NCI-H187 treated with DMSO at 0.1 percent for 48 hours (cell line): ENCODE results near the gene RALGDS.
"Not testable (repeated sequence)": the region's sequence is repeated elsewhere in the genome, so short reads cannot be mapped to it uniquely, and the experiment has no call there.

Source experiments
- DNase-seq: peaks from one replicate; lab custom pipeline; 2025; lab: John Stamatoyannopoulos, UW

RALGDS gene

DNA sequence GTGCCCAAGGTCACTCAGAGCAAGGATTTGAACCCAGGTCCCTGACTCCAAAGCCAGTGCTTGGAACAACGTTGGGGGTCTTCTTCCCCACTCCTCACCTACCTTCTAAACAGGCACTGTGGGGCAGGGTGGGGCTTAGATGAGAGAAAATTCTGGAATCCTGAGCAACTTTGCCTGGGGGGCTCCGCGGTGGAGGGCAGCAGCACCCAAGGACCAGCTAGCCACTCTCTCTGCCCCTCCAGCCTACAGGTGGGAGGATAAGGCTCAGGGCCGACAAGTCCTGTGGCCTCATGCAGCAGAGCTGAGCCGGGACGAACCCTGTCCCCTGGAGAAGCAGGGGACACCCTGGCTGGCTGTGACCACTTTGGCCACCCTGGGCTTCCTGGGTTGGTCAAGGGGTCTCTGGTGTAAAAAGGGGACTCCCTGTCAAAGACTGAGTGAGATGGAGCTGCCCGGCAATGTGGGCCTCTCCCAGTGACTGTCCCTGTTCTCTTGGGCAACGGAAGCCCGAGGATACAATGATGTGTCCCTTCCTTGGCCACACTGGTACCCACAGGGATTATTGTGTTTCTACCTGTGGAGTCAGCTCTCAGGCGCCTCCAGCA, 32.8 kb downstream of the RALGDS start:
- no peak for DNase-seq

GRCh38 chr9:133087429-133088145, 33.5 kb downstream of the RALGDS start:
- DNase-seq, result no peak

- DNase-seq, result no peak
Observed at GRCh38 chr9:133086894-133087293, 34.1 kb downstream of the RALGDS start.

DNA sequence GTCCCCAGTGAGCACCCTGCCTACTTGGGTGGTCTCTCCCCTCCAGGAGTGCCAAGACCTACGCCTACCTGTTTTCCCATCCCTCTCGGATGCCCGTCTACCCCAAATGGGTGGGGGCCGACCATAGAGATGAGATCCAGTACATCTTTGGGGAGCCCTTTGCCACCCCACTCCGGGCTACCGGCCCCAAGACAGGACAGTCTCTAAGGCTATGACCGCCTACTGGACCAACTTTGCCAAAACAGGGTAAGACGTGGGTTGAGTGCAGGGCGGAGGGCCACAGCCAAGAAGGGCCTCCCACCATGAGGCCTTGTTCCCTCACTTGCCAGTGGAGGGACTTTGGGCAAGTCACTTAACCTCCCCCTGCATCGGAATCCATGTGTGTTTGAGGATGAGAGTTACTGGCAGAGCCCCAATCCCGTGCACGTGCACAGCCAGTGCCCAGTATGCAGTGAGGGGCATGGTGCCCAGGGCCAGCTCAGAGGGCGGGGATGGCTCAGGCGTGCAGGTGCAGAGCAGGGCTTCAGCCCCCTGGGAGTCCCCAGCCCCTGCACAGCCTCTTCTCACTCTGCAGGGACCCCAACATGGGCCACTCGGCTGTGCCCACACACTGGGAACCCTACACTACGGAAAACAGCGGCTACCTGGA, 34.7 kb downstream of the RALGDS start:
- not testable (repeated sequence) for DNase-seq

DNA sequence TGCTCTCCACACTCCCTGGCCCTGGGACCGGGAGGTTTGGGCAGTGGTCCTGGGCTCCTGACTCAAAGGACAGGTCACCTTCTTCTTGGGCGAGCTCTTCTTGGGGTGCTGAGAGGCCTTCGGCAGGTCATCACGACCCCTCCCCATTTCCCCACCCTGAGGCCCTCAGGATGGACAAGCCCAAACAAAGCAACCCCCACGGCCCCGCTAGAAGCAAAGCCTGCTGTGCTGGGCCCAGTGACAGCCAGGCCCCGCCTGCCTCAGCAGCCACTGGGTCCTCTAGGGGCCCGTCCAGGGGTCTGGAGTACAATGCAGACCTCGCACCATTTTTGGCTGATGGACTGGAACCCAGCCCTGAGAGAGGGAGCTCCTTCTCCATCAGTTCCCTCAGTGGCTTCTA, 37.4 kb downstream of the RALGDS start:
- DNase-seq, result not testable (repeated sequence)

GRCh38 chr9:133081957-133082644, 38.9 kb downstream of the RALGDS start:
- not testable (repeated sequence) for DNase-seq

- DNase-seq, result not testable (repeated sequence)
Observed at GRCh38 chr9:133080786-133081779, 40.0 kb downstream of the RALGDS start.

DNA sequence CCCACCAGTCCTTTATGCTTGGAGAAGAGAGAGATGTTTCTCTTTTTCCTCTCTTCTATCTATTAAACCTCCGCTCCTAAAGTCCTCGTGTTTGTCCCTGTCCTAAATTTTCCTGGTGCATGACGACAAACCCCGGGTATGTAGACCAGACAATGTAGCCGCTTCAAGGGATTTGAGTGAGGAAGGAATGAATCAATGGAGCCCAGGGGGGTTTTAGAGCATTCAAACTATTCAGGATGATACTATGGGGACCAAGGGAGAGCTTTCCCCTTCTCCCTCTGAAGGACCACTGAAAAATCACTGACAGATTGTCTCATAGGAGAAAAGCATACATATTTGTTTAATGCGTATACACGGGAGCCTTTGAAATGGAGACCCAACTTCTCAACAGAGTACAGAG, 40.9 kb downstream of the RALGDS start:
- no peak for DNase-seq

- no peak for DNase-seq
Observed at GRCh38 chr9:133078486-133078885, 42.6 kb downstream of the RALGDS start.

DNA sequence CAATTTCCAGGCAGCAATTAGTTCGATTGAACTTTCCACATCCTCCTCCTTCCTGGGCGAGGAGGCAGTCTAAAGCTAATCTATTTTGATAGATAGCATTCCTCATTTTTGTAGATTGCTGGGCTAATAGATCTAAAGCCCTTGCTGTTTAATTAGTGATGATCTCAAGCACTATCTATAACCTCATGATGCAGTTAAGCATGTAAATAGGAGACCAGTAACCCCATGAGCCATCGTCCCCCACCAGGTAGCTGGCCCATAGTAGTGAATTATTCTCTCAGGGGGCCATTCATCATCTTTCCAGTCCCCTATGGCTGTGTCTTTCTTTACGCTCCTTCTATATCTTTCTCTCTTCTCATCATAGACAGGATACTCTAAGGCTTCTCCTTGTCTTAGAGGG, 44.3 kb downstream of the RALGDS start:
- DNase-seq, result no peak

- DNase-seq, result no peak
Observed at GRCh38 chr9:133075925-133076630, 45.0 kb downstream of the RALGDS start.

DNA sequence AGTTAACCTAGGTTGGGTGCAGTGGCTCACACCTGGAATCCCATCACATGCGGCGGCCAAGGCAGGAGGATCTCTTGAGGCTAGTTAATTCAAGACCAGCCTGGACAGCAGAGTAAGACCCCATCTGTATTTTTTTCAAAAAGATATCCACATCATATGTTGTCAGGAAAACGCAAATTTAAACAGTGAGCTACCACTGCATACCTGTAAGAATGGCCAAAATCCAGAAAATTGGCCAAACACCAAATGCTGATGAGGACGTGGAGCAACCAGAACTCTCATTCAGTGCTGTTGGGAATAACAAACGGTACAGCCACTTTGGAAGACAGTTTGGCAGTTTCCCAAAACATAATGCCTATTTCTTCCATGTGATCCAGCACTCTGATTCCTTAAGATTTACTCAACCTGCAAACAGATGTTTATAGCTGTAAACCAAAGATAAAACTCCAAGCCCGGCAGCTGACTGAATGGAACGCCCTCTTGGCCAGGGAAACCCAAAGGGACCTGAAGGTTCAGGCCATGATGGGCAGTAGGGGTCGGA, 46.9 kb downstream of the RALGDS start:
- DNase-seq, result no peak

GRCh38 chr9:133073086-133074014, 47.7 kb downstream of the RALGDS start:
- no peak for DNase-seq

DNA sequence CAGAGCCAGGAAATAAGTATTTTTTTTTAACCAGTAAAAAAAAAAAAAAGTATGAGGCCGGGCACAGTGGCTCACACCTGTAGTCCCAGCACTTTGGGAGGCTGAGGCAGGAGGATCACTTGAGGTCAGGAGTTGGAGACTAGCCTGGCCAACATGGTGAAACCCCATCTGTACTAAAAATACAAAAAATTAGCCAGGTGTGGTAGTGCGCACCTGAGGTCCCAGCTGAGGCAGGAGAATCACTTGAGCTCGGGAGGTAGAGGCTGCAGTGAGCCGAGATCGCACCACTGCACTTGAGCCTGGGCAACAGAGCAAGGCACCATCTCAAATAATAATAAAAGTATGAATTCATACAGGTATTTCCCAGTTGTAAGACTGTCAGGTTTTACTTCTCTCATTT, 48.8 kb downstream of the RALGDS start:
- DNase-seq, result not testable (repeated sequence)

DNA sequence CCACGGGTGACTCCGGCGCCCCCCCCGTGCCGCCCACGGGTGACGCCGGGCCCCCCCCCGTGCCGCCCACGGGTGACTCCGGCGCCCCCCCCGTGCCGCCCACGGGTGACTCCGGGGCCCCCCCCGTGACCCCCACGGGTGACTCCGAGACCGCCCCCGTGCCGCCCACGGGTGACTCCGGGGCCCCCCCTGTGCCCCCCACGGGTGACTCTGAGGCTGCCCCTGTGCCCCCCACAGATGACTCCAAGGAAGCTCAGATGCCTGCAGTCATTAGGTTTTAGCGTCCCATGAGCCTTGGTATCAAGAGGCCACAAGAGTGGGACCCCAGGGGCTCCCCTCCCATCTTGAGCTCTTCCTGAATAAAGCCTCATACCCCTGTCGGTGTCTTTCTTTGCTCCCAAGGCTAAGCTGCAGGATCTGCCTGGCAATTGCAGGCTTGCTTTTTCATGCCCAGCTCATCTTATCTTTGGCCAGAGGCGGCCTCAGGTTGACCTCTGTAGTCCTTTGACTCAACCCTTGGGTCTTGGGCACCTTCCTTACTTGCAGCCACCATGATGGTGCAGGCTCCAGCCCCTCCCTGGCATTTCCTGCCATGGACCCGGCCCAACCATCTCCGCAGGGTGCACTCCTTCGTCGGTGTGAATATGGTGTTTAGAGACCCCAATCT, 49.4 kb downstream of the RALGDS start:
- DNase-seq, result no peak

DNA sequence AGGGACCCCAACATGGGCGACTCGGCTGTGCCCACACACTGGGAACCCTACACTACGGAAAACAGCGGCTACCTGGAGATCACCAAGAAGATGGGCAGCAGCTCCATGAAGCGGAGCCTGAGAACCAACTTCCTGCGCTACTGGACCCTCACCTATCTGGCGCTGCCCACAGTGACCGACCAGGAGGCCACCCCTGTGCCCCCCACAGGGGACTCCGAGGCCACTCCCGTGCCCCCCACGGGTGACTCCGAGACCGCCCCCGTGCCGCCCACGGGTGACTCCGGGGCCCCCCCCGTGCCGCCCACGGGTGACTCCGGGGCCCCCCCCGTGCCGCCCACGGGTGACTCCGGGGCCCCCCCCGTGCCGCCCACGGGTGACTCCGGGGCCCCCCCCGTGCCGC, 50.1 kb downstream of the RALGDS start:
- not testable (repeated sequence) for DNase-seq

DNA sequence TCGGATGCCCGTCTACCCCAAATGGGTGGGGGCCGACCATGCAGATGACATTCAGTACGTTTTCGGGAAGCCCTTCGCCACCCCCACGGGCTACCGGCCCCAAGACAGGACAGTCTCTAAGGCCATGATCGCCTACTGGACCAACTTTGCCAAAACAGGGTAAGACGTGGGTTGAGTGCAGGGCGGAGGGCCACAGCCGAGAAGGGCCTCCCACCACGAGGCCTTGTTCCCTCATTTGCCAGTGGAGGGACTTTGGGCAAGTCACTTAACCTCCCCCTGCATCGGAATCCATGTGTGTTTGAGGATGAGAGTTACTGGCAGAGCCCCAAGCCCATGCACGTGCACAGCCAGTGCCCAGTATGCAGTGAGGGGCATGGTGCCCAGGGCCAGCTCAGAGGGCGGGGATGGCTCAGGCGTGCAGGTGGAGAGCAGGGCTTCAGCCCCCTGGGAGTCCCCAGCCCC, 50.5 kb downstream of the RALGDS start:
- DNase-seq, result not testable (repeated sequence)

DNA sequence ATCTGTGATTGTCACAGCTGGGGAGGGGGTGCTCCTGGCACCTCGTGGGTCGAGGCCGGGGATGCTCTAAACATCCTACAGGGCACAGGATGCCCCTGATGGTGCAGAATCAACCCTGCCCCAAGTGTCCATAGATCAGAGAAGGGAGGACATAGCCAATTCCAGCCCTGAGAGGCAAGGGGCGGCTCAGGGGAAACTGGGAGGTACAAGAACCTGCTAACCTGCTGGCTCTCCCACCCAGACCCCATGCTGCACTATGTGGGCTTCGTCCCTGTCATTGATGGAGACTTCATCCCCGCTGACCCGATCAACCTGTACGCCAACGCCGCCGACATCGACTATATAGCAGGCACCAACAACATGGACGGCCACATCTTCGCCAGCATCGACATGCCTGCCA, 52.6 kb downstream of the RALGDS start:
- DNase-seq, result not testable (repeated sequence)

DNA sequence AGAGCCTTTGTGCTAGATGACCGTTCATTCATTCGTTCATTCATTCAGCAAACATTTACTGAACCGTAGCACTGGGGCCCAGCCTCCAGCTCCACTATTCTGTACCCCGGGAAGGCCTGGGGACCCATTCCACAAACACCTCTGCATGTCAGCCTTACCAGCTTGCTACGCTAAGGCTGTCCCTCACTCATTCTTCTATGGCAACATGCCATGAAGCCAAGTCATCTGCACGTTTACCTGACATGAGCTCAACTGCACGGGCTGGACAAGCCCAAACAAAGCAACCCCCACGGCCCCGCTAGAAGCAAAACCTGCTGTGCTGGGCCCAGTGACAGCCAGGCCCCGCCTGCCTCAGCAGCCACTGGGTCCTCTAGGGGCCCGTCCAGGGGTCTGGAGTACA, 53.2 kb downstream of the RALGDS start:
- no peak for DNase-seq
